Ramos (cell line): ENCODE data around the gene SLC25A51.

Source experiments
- in situ Hi-C: fragments of 300-500 bp; cut with MboI; formaldehyde crosslinking; loops from one replicate; pipeline ENCODE4 v1.14.3; 2022; ENCODE audit warnings: low sequenced_read_pairs; ENCODE audit not compliant: unreplicated experiment

Gene SLC25A51

DNA sequence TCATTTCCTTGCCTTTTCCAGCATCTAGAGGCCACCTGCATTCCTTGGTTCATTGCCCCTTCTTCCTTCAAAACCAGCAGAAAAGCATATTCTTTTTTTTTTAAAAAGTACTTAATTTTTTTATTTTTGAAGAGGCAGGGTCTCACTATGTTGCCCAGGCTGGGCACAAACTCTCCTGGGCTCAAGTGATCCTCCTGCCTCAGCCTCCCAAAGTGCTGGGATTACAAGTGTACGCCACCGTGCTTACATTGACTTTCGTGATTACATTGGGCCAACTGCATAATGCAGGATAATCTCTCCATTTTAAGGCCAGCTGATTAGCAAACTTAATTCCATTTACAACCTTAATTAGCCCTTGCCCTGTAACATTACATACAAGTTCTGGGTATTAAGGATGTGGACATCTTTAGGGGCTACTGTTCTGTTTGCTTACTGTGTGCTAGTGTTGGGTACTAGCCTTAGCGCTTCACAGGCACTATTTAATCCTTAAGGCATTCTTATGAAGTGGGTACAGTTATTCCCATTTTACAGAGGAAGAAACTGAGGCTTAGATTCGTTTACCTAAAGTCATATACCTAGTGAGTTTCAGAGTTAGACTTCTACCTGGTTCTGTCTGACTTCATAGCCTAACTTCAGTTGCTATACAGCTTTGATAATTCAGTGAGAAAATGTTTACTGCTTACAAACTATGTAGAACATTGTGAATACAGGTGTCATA lies 33.7 kb downstream of the SLC25A51 start:
- in situ Hi-C loops = no loop called here

DNA sequence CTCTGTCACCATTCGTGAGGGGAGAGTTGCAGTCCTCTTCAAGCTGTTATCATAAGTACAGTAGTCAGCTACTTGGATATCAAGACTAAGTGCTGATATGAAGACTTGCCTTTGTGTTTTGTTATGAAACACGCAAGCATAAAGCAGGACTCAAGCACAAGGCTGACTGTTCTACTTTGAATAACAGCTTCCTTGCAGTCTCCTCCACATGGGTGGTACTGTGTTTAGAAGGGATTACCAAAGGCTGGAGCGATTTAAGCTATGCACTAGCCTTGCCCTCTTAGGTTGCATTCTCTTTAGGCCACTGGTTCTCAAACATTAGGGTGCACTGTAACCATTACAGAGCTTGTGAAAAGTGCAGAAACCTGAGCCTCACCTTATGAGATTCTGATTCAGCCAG lies 41.4 kb downstream of the SLC25A51 start:
- in situ Hi-C loops = no loop called here

DNA sequence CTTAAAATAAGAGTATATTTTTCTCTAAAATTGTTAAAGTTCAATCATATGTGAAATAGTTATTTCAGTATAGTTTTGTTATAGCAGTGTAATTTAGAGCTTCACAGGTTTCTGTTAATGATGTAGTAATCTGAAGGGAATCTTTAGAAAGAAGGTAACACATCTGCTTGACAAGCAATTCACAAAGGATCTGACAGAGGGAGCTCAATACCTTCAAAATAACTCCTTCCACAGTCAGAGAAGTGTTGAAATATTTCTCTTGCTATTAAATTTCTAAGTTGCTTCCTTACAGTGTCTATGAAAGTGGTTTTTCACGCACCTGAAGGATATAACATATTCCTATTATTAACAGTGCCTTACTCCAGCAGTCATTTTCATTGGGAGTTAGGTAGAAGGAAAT lies 44.9 kb downstream of the SLC25A51 start:
- in situ Hi-C loops = no loop called here

DNA sequence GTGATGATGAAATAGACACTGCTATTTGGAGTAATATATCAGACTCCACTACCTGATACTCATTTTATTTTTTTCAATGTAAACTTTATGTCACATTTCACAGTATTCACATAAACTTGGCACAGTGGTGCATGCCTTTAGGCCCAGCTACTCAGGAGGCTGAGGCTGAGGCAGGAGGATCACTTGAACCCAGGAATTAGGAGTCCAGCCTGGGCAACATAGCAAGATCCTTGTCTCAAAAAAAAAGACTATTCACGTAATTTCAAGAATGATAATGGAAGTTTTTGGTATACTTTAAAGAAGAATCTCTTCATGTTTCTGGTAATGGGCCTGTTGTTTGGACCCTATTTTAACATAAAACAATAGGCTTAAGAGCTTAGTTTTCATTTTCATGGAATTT lies 47.4 kb downstream of the SLC25A51 start:
- in situ Hi-C loops = no loop called here

DNA sequence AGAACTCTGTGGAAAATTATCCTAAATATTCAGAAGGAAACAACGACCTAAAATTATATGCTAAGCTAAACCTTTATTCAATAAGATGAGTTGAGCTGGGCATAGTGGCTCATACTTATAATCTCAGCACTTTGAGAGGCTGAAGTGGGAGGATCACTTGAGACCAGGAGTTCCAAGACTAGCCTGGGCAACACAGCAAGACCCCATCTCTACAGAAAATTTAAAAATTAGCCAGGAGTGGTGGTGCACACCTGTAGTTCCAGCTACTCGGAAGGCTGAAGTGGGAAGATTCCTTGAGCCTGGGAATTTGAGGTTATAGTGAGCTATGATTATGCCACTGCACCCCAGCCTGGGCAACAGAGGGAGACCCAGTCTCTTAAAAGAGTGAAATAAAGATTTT lies 51.7 kb downstream of the SLC25A51 start:
- in situ Hi-C loops = no loop called here

DNA sequence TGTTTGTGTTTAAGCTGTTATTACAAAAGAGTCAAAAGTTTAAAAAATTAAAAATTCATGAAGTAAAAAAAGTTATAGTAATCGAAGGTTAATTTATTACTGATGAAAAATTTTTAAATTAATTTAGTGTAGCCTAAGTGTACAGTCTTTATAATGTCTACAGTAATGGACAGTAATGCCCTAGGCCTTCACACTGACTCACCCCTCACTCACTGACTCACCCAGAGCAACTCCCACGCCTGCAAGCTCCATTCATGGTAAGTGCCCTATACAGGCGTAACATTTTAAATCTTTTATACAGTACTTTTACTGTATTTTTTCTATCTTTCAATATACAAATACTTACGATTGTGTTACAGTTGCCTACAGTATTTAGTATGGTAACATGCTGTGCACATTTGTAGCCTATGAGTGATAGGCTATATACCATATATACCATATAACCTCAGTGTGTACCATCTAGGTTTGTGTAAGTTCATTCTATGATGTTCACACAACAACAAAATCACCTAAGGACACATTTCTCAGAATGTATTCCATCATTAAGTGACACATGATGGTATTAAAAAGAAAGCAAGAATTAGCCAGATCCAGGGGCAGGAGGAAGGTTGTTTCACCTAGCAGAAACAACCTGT lies 63.2 kb downstream of the SLC25A51 start:
- in situ Hi-C loops = no loop called here

DNA sequence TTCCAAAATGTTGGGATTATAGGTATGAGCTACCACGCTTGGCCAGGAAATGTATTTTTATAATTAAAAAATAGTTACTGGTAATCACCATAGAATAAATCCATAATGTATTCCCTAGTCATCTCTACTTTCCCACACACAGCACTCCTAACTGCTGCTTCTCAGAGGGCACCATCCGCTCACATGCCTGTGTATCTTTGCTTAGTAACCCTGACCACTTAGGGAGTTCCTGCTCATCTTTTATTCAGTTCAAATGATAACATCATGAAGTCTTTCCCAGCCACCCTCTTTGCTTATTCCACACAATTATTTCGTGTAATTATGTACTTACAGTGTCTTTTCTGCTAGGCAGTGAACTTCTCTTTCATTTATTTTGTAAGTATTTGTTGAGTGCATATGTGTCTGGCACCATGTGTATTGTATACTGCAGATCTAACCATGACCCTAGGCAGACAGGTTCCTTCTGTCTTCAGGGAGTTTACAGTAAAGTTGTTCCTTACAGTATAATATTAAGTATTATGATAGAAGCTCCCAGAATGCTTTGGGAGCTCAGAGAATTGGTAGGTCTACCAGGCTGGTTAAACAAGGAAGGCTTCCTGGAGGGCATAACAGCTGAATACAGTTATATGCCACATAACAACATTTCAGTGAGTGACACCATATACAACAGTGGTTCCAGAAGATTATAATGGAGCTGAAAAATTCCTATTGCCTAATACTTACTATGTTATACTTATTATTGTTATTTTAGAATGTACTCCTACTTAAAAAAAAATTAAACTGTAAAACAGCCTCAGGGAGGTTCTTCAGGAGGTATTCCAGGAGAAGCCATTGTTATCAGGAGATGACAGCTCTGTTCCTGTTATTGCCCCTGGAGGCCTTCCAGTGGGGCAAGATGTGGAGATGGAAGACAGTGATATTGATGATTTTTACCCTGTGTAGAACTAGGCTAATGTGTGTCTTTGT lies 64.1 kb downstream of the SLC25A51 start:
- in situ Hi-C loops = no loop called here
